Stomach (tissue), 9 donors: ENCODE measurements around the gene GPC6. TPM values are rescaled to one million over a fixed set of nuclear protein-coding genes. Genes with fewer than 3 reads are reported as not detected.

ENCODE experiments used
- DNase-seq, 2 donors: peaks; one replicate each; pipeline versions ENCODE4 v3.0.0 to v3.0.0-alpha.2; 2013 to 2019
- H3K27ac ChIP-seq, 5 donors: fragments of 200-600 bp in 4 of 5; sonication (generic) in 4 of 5; one replicate each; pipeline ENCODE4 v1.5.1; 2013 to 2019; ENCODE audit warnings: mild to moderate bottlenecking in 1 of 5, moderate library complexity in 1 of 5
- H3K27me3 ChIP-seq, 3 donors: fragments of 200-600 bp; sonication (generic); one replicate each; pipeline ENCODE4 v1.5.1; 2017 to 2019; ENCODE audit warnings: mixed run types in 1 of 3
- H3K36me3 ChIP-seq, 4 donors: fragments of 200-600 bp; sonication (generic); 1 replicate in 3 of 4; 2 replicates in 1 of 4; pipeline ENCODE4 v1.5.1; 2016 to 2019
- H3K4me1 ChIP-seq, 4 donors: fragments of 200-600 bp; sonication (generic); one replicate each; pipeline ENCODE4 v1.5.1; 2016 to 2019
- H3K4me3 ChIP-seq, 4 donors: fragments of 200-600 bp; sonication (generic) in 3 of 4; one replicate each; pipeline ENCODE4 v1.5.1; 2016 to 2019; ENCODE audit warnings: mild to moderate bottlenecking in 1 of 4
- H3K9me3 ChIP-seq, 4 donors: fragments of 200-600 bp; sonication (generic); one replicate each; pipeline ENCODE4 v1.5.1; 2016 to 2019
- CTCF ChIP-seq, 7 experiments: fragments of 450-650 bp in 4 of 7; fragments of 200-600 bp in 3 of 7; sonication (generic) in 3 of 7; IDR thresholded peaks; one replicate each; pipeline ENCODE4 v1.5.1; 2016 to 2019; ENCODE audit warnings: antibody characterized with exemption in 7 of 7, control low read depth in 2 of 7, mild to moderate bottlenecking in 1 of 7
- EP300 ChIP-seq: sonication (generic); formaldehyde crosslinking; IDR thresholded peaks from one replicate; pipeline ENCODE4 v1.6.1; 2017; ENCODE audit warnings: antibody characterized with exemption
- POLR2A ChIP-seq, 4 donors: fragments of 450-650 bp; IDR thresholded peaks; one replicate each; pipeline ENCODE4 v1.6.1; 2016; ENCODE audit warnings: antibody characterized with exemption in 4 of 4, control low read depth in 2 of 4, mild to moderate bottlenecking in 1 of 4, moderate library complexity in 1 of 4
- POLR2AphosphoS5 ChIP-seq, 3 donors: sonication (generic); formaldehyde crosslinking; IDR thresholded peaks; one replicate each; pipeline ENCODE4 v1.6.1; 2016; ENCODE audit warnings: antibody characterized with exemption in 3 of 3
- WGBS, 5 donors: extraction: QIAGEN DNeasy Blood & Tissue Kit in 3 of 5; methylation state at CpG; one replicate each; pipeline versions ENCODE4 v1.1.5 to v1.1.7; 2013 to 2018; 5-methylcytosine and 5-hydroxymethylcytosine counted together
- intact Hi-C: fragments of 100-400 bp; cut with DNase I; formaldehyde crosslinking; loops from one replicate; pipeline ENCODE4 v1.15.1; 2023; ENCODE audit warnings: low total_unique reads
- polyA plus RNA-seq, 3 donors: library from polyadenylated mRNA; stranded (reverse); fragments of 200-250 nt; gene quantifications; one replicate each; pipeline ENCODE4 v1.2.3, GENCODE V29; 2013
- total RNA-seq, 5 donors: library from RNA; depleted of rRNA; stranded (reverse); fragments of >200 nt; gene quantifications; one replicate each; pipeline versions ENCODE4 v1.1.0 to v1.2.3, GENCODE V29; 2014 to 2016
- donor health status: healthy with polysubstance abuse.
- donor health status: Bipolar disorder and iron deficiency.
- donor health status: healthy.

Gene GPC6
- total and polyA plus RNA-seq, 8 donors: 0.70 to 52.7 (median 5.6) TPM

- intact Hi-C loops: no loop called here
- 17 to 68% (median 36%) methylated on average over 3 of the region's 3 CpGs for WGBS, 5 donors
- peak in 1 of 2 donors; percentile 30 for DNase-seq
- Histone ChIP-seq H3K27me3 (no peaks in the 10 kb centered on the region), H3K36me3 (no peaks in the 10 kb centered on the region), H3K4me3 (no peak overlapping the region), H3K27ac (no peak overlapping the region), H3K4me1 (no peaks in the 10 kb centered on the region), H3K9me3 (peaks cover 0 to 11% (median 5%) of the 10 kb centered on the region in 4 donors)
- TF ChIP-seq CTCF (IDR thresholded peaks at IDR 0.05) (no peak), POLR2AphosphoS5 (IDR thresholded peaks at IDR 0.05) (no peak), EP300 (no peak), POLR2A (IDR thresholded peaks at IDR 0.05) (no peak)
Measured at GRCh38 chr13:93876236-93876635, 649.6 kb downstream of the GPC6 start.

GRCh38 chr13:93878675-93879074 is 652.1 kb downstream of the GPC6 start:
- Histone ChIP-seq H3K9me3 (peaks cover 0 to 11% (median 5%) of the 10 kb centered on the region in 4 donors), H3K4me3 (no peak overlapping the region), H3K4me1 (no peaks in the 10 kb centered on the region), H3K36me3 (no peaks in the 10 kb centered on the region), H3K27ac (no peak overlapping the region), H3K27me3 (no peaks in the 10 kb centered on the region)
- TF ChIP-seq EP300: no peak
- TF ChIP-seq POLR2AphosphoS5 (IDR thresholded peaks at IDR 0.05): no peak
- no peak for TF ChIP-seq CTCF (IDR thresholded peaks at IDR 0.05)
- no peak for TF ChIP-seq POLR2A (IDR thresholded peaks at IDR 0.05)
- 58 to 75% (median 64%) methylated on average over 2 of the region's 2 CpGs for WGBS, 5 donors
- intact Hi-C loops: no loop called here
- DNase-seq: no peak

GRCh38 chr13:93881411-93881810 is 654.8 kb downstream of the GPC6 start:
- Histone ChIP-seq H3K4me1 (no peaks in the 10 kb centered on the region), H3K9me3 (peaks cover 0 to 11% (median 5%) of the 10 kb centered on the region in 4 donors), H3K27me3 (no peaks in the 10 kb centered on the region), H3K4me3 (no peak overlapping the region), H3K27ac (no peak overlapping the region), H3K36me3 (no peaks in the 10 kb centered on the region)
- intact Hi-C loops: no loop called here
- 43 to 64% (median 55%) methylated on average over 2 of the region's 2 CpGs for WGBS, 5 donors
- TF ChIP-seq POLR2A (IDR thresholded peaks at IDR 0.05): no peak
- no peak for TF ChIP-seq EP300
- TF ChIP-seq CTCF (IDR thresholded peaks at IDR 0.05): no peak
- no peak for TF ChIP-seq POLR2AphosphoS5 (IDR thresholded peaks at IDR 0.05)
- no peak for DNase-seq

- no peak overlapping the region for H3K27ac ChIP-seq
- no peaks in the 10 kb centered on the region for H3K36me3 ChIP-seq
- H3K9me3 ChIP-seq: peaks cover 0 to 11% (median 5%) of the 10 kb centered on the region in 4 donors
- 52 to 65% (median 61%) methylated on average over 6 of the region's 6 CpGs for WGBS, 5 donors
- no peak for TF ChIP-seq POLR2A (IDR thresholded peaks at IDR 0.05)
- TF ChIP-seq POLR2AphosphoS5 (IDR thresholded peaks at IDR 0.05): no peak
- TF ChIP-seq CTCF (IDR thresholded peaks at IDR 0.05): no peak
- no peak for TF ChIP-seq EP300
- H3K4me3 ChIP-seq: no peak overlapping the region
- peak in 1 of 2 donors; percentile 9 for DNase-seq
- no peaks in the 10 kb centered on the region for H3K4me1 ChIP-seq
- intact Hi-C loops: no loop called here
- H3K27me3 ChIP-seq: no peaks in the 10 kb centered on the region
Measured at GRCh38 chr13:93882086-93882651, 655.6 kb downstream of the GPC6 start.
